Keratinocyte (primary cell): Measurements from ENCODE around the gene NUDT6. TPM values are rescaled to one million over a fixed set of nuclear protein-coding genes. Genes with fewer than 3 reads are reported as not detected.

Experiments
- DNase-seq: peaks from one replicate; pipeline ENCODE4 v3.0.0-alpha.2; 2011; ENCODE audit warnings: low read depth, missing footprints, low spot score
- FAIRE-seq: peaks from 2 replicates; lab custom pipeline; 2011; peaks lifted over from hg19 to GRCh38; lab: Jason Lieb, UNC
- H2AFZ ChIP-seq: 2 replicates; pipeline ENCODE4 v1.6.0; 2012; ENCODE audit warnings: low read length, control low read depth, inconsistent platforms; ENCODE audit not compliant: control insufficient read depth
- H3K27ac ChIP-seq: 2 replicates; pipeline ENCODE4 v1.5.1; 2011; ENCODE audit warnings: low read length; ENCODE audit not compliant: control insufficient read depth, insufficient read depth
- H3K27me3 ChIP-seq: 3 replicates; pipeline ENCODE4 v1.6.0; 2011; ENCODE audit warnings: low read length; ENCODE audit not compliant: control insufficient read depth, insufficient read depth; ENCODE audit errors: extremely low read depth
- H3K36me3 ChIP-seq, 2 experiments: 2 replicates in 1 of 2; 3 replicates in 1 of 2; pipeline ENCODE4 v1.5.1; 2011; ENCODE audit warnings: low read length in 2 of 2, mild to moderate bottlenecking in 1 of 2; ENCODE audit not compliant: control insufficient read depth in 2 of 2, insufficient read depth in 2 of 2; ENCODE audit errors: extremely low read depth in 1 of 2
- H3K4me1 ChIP-seq: 3 replicates; pipeline ENCODE4 v1.5.1; 2011; ENCODE audit warnings: low read length; ENCODE audit not compliant: control insufficient read depth, insufficient read depth; ENCODE audit errors: extremely low read depth
- H3K4me2 ChIP-seq: 3 replicates; pipeline ENCODE4 v1.6.0; 2011; ENCODE audit warnings: low read depth, low read length; ENCODE audit not compliant: control insufficient read depth, insufficient read depth; ENCODE audit errors: extremely low read depth
- H3K4me3 ChIP-seq, 3 experiments: fragments of 200-600 bp in 1 of 3; sonication (generic) in 1 of 3; 2 replicates in 2 of 3; 3 replicates in 1 of 3; pipeline ENCODE4 v1.5.1; 2011 to 2016; ENCODE audit warnings: low read length in 3 of 3, mild to moderate bottlenecking in 3 of 3, control low read depth in 2 of 3, inconsistent platforms in 1 of 3, low read depth in 1 of 3, mixed read lengths in 1 of 3, mixed run types in 1 of 3, moderate library complexity in 1 of 3; ENCODE audit not compliant: control insufficient read depth in 2 of 3, insufficient read depth in 2 of 3; ENCODE audit errors: extremely low read depth in 1 of 3
- H3K79me2 ChIP-seq: 2 replicates; pipeline ENCODE4 v1.6.0; 2012; ENCODE audit warnings: low read length; ENCODE audit not compliant: control insufficient read depth, insufficient read depth
- H3K9ac ChIP-seq: 3 replicates; pipeline ENCODE4 v1.6.0; 2011; ENCODE audit warnings: low read length; ENCODE audit not compliant: control insufficient read depth, insufficient read depth; ENCODE audit errors: extremely low read depth
- H3K9me1 ChIP-seq: 3 replicates; pipeline ENCODE4 v1.6.0; 2011; ENCODE audit warnings: low read length; ENCODE audit not compliant: control insufficient read depth, insufficient read depth; ENCODE audit errors: extremely low read depth
- H3K9me3 ChIP-seq: 2 replicates; pipeline ENCODE4 v1.5.1; 2012; ENCODE audit warnings: low read depth, low read length; ENCODE audit not compliant: control insufficient read depth
- H4K20me1 ChIP-seq: 3 replicates; pipeline ENCODE4 v1.6.0; 2011; ENCODE audit warnings: low read length; ENCODE audit not compliant: control insufficient read depth, insufficient read depth; ENCODE audit errors: extremely low read depth
- EZH2 ChIP-seq: IDR thresholded peaks from one replicate; pipeline ENCODE4 v1.6.1; 2012; ENCODE audit warnings: inconsistent platforms, mild to moderate bottlenecking, low read length, moderate library complexity
- dilution Hi-C: fragments of 300-500 bp; cut with MboI; formaldehyde crosslinking; loops from one replicate; pipeline ENCODE4 v1.7.0; 2020; ENCODE audit warnings: low sequenced_read_pairs; ENCODE audit not compliant: extremely low pct_ligation_motif_present
- polyA minus RNA-seq, 3 experiments: library from RNA; depleted of rRNA, polyadenylated mRNA; stranded (reverse); fragments of >200 nt; gene quantifications; 1 replicate in 1 of 3; 2 replicates in 1 of 3; 3 replicates in 1 of 3; pipeline ENCODE4 v1.2.3, GENCODE V29; 2011
- polyA plus RNA-seq, 5 experiments: library from polyadenylated mRNA; depleted of rRNA in 3 of 5; stranded (reverse) in 3 of 5; stranded (forward) in 1 of 5; unstranded in 1 of 5; fragments of >200 nt; gene quantifications; 1 replicate in 1 of 5; 2 replicates in 3 of 5; 3 replicates in 1 of 5; pipeline versions ENCODE4 v1.2.1 to v1.2.3, GENCODE V29; 2011 to 2012; ENCODE audit warnings: missing spikeins in 2 of 5, low read depth in 1 of 5, low replicate concordance in 1 of 5
- TF ChIP-seq, protein P1 (sequence below), 3 experiments: IDR thresholded peaks in 1 of 3; conservative IDR thresholded peaks in 1 of 3; optimal IDR thresholded peaks in 1 of 3; 2 replicates in 2 of 3; 3 replicates in 1 of 3; pipeline versions ENCODE3 to v1.5.1; 2011; ENCODE audit warnings: low read length in 3 of 3, mild to moderate bottlenecking in 3 of 3, moderate library complexity in 2 of 3, control low read depth in 1 of 3, inconsistent platforms in 1 of 3; ENCODE audit not compliant: insufficient read depth in 2 of 3; ENCODE audit errors: extremely low read depth in 1 of 3

The NUDT6 gene, protein sequence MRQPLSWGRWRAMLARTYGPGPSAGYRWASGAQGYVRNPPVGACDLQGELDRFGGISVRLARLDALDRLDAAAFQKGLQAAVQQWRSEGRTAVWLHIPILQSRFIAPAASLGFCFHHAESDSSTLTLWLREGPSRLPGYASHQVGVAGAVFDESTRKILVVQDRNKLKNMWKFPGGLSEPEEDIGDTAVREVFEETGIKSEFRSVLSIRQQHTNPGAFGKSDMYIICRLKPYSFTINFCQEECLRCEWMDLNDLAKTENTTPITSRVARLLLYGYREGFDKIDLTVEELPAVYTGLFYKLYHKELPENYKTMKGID
- polyA plus RNA-seq (4.6 to 6.9 TPM (median 5.8 TPM) in 3 replicates), polyA minus RNA-seq (1.0 to 2.1 TPM (median 2.0 TPM) in 3 replicates)
- 7.6 TPM for polyA plus RNA-seq (2011; ENCODE audit: low read depth)
- polyA plus RNA-seq (2011; cell fraction: cytosol; rRNA removed): 4.0 and 5.5 TPM in 2 replicates
- 6.9 and 7.0 TPM in 2 replicates for polyA plus RNA-seq (2011; cell fraction: nucleus; rRNA removed)
- polyA plus RNA-seq (2012; ENCODE audit: low replicate concordance): 2.9 and 5.3 TPM in 2 replicates
- 3.3 TPM for polyA minus RNA-seq (2011; cell fraction: cytosol; rRNA and poly(A)+ RNA removed)
- polyA minus RNA-seq (2011; cell fraction: nucleus; rRNA and poly(A)+ RNA removed): 1.6 and 1.8 TPM in 2 replicates

DNA sequence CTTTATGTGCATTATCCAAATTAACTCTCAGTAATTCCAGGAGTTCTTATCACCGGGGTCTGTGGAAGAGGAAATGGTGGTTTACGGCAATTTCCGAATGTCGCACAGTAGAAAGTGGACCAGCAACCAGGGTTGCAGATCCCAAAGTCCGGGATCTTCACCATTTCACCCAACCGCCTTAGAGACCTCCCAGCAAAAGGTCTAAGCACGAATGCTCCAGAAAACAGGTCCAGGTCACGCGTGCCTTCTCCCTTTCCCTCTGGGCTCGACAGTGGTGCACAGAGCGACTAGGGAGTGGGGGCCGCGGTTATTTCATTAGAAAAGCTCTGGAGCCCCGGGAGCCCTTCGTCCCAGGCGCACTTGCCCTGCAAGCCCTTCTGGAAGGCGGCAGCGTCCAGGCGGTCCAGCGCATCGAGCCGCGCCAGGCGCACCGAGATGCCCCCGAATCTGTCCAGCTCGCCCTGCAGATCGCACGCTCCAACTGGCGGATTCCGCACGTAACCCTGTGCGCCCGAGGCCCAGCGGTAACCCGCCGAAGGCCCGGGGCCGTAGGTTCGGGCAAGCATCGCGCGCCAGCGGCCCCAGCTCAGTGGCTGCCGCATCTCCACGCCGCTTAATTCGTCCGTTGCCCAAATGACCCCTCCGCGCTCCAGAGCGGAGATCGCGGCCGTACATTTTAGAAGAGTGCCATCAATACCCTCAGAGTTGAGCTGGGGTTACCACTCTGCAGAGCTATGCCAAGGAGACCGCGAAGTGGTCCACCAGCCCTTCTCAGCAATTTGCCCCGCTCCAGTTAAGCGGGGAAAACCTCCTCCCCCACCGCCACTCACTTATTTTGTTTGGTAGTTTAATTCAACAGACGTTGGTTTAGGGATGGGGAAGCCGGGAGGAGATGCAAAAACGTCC is at the start of gene NUDT6:
TSS of gene NUDT6 (minus strand) at position 627 of the 906 bp plus-strand sequence. CDS start at position 602, 25 bp downstream.
- no peak for DNase-seq
- FAIRE-seq: no peak
- H3K4me2 ChIP-seq: peak within 1 kb of the TSS; percentile 89
- H3K4me1 ChIP-seq: peaks cover 9% of the 10 kb centered on the region
- peak within 1 kb of the TSS; percentile 85 for H3K9ac ChIP-seq
- peak within 1 kb of the TSS; percentile 81 for H3K27ac ChIP-seq
- peaks cover 32% of the 10 kb centered on the region for H3K79me2 ChIP-seq
- H3K4me3 ChIP-seq: peak within 1 kb of the TSS; percentile 76 to 100 (median 88)
- peak within 1 kb of the TSS; percentile 94 for H2AFZ ChIP-seq
- H4K20me1 ChIP-seq: no peaks in the 10 kb centered on the region
- no peaks in the 10 kb centered on the region for H3K9me1 ChIP-seq
- no peaks in the 10 kb centered on the region for H3K36me3 ChIP-seq
- TF ChIP-seq EZH2: no peak
- TF ChIP-seq, protein P1, sequence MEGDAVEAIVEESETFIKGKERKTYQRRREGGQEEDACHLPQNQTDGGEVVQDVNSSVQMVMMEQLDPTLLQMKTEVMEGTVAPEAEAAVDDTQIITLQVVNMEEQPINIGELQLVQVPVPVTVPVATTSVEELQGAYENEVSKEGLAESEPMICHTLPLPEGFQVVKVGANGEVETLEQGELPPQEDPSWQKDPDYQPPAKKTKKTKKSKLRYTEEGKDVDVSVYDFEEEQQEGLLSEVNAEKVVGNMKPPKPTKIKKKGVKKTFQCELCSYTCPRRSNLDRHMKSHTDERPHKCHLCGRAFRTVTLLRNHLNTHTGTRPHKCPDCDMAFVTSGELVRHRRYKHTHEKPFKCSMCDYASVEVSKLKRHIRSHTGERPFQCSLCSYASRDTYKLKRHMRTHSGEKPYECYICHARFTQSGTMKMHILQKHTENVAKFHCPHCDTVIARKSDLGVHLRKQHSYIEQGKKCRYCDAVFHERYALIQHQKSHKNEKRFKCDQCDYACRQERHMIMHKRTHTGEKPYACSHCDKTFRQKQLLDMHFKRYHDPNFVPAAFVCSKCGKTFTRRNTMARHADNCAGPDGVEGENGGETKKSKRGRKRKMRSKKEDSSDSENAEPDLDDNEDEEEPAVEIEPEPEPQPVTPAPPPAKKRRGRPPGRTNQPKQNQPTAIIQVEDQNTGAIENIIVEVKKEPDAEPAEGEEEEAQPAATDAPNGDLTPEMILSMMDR (optimal IDR thresholded peaks at IDR 0.05 in 1 of 3, IDR thresholded peaks at IDR 0.05 in 1 of 3, conservative IDR thresholded peaks at IDR 0.05 in 1 of 3; ENCODE audit: extremely low read depth in 1 of 3, insufficient read depth in 2 of 3, low read length in 3 of 3): no peak
- dilution Hi-C loops: loop anchor here (25.0 kb wide), 1 partner anchor 160 kb away; no protein-coding TSS in a partner anchor
- H3K9me3 ChIP-seq: no peaks in the 10 kb centered on the region
- no peaks in the 10 kb centered on the region for H3K27me3 ChIP-seq

DNA sequence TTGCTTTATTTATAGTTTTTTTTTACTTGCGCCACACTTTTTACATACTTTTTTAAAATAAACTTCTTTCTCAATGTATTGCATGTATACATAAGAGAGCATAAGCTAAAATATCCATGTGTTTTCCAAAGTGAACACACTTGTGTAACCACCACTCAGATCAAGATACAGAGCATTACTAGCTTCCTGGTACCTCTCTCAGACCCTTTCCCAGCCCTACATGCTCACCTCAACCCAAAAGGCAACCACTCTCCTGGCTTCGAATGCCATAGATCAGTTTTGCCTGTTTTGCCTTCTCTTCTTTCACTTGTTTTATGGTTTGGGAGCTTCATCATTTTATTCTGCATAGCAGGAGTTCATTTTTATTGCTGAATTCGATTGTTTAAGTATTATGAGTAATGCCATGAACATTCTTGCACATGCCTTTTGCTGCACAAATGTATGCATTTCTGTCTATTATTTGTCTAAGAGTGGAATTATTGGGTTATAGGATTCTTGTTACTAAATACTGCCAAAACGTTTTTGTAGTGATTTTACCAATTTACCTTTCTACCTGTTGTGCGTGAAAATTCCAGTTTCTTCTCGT is 45.9 kb upstream of the NUDT6 start:
- no peak for FAIRE-seq
- Histone ChIP-seq H4K20me1 (no peaks in the 10 kb centered on the region), H3K27me3 (no peaks in the 10 kb centered on the region), H2AFZ (no peak overlapping the region), H3K4me2 (no peak overlapping the region), H3K27ac (no peak overlapping the region), H3K9ac (no peak overlapping the region), H3K4me1 (peaks cover 7% of the 10 kb centered on the region), H3K36me3 (no peaks in the 10 kb centered on the region), H3K9me3 (no peaks in the 10 kb centered on the region), H3K79me2 (no peaks in the 10 kb centered on the region), H3K9me1 (no peaks in the 10 kb centered on the region), H3K4me3 (no peak overlapping the region)
- dilution Hi-C loops: no loop called here
- no peak for TF ChIP-seq EZH2
- TF ChIP-seq, protein P1 (optimal IDR thresholded peaks at IDR 0.05 in 1 of 3, IDR thresholded peaks at IDR 0.05 in 1 of 3, conservative IDR thresholded peaks at IDR 0.05 in 1 of 3; ENCODE audit: extremely low read depth in 1 of 3, insufficient read depth in 2 of 3, low read length in 3 of 3): no peak
- DNase-seq: no peak
